ENCODE data around the gene CLEC4F. TPM values are rescaled to one million over a fixed set of nuclear protein-coding genes. Genes with fewer than 3 reads are reported as not detected.

Gene CLEC4F
- total RNA-seq, 1 experiment from 2014 or later, result not detected

DNA sequence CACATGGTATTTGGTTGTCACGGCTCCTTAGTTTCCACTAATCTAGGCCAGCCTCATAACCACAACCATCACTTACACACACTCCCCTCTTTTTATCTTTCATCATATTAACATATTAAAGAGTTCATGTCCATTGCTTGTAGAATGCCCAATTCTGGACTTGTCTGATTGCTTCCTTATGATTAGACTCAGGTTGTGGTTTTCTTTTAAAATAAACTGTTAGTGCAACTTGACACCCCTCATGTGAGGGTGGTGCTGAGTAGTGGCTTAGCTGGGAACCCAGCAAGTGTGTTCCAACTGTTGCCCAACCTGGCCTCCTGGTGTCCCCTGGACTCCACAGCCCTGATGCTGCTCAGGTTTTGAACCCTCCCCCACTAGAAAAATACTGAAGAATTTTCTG is 35.3 kb upstream of the CLEC4F start:
- DNase-seq, result no peak
- ChIA-PET POLR2A (no interaction called here), CTCF (interaction anchor here (0.9 kb wide), 1 partner anchor 225 kb away, joined by 3 read pairs; no protein-coding TSS in a partner anchor)
- H3K4me3 ChIP-seq (ENCODE audit: low read depth, low read length), result no peak overlapping the region
- peaks cover 17% of the 10 kb centered on the region for H3K27me3 Mint-ChIP-seq (ENCODE audit: insufficient read depth, unreplicated experiment)
- H3K36me3 ChIP-seq (ENCODE audit: control insufficient read depth, insufficient read depth, low read length), result no peaks in the 10 kb centered on the region
- no peaks in the 10 kb centered on the region for H3K9me3 ChIP-seq
- H3K4me1 ChIP-seq, result no peaks in the 10 kb centered on the region
- no peak overlapping the region for H3K27ac Mint-ChIP-seq (ENCODE audit: unreplicated experiment)
- no peaks in the 10 kb centered on the region for H3K36me3 Mint-ChIP-seq (ENCODE audit: insufficient read depth, unreplicated experiment)
- H3K4me3 Mint-ChIP-seq (ENCODE audit: unreplicated experiment), result no peak overlapping the region
- no peaks in the 10 kb centered on the region for H3K27me3 ChIP-seq (replicated peaks; ENCODE audit: control insufficient read depth, insufficient read depth, low read length)
- BruUV-seq (replicated peaks), result no TSS peak
- H3K4me1 Mint-ChIP-seq (ENCODE audit: low read depth, unreplicated experiment), result no peaks in the 10 kb centered on the region
- TF ChIP-seq, protein P1, sequence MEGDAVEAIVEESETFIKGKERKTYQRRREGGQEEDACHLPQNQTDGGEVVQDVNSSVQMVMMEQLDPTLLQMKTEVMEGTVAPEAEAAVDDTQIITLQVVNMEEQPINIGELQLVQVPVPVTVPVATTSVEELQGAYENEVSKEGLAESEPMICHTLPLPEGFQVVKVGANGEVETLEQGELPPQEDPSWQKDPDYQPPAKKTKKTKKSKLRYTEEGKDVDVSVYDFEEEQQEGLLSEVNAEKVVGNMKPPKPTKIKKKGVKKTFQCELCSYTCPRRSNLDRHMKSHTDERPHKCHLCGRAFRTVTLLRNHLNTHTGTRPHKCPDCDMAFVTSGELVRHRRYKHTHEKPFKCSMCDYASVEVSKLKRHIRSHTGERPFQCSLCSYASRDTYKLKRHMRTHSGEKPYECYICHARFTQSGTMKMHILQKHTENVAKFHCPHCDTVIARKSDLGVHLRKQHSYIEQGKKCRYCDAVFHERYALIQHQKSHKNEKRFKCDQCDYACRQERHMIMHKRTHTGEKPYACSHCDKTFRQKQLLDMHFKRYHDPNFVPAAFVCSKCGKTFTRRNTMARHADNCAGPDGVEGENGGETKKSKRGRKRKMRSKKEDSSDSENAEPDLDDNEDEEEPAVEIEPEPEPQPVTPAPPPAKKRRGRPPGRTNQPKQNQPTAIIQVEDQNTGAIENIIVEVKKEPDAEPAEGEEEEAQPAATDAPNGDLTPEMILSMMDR (IDR thresholded peaks at IDR 0.05; ENCODE audit: insufficient read depth in 1 of 2, low read depth in 1 of 2, low read length in 1 of 2, severe bottlenecking in 1 of 2, unreplicated experiment in 1 of 2), result no peak
- intact Hi-C loops (cut with micrococcal nuclease; ENCODE audit: unreplicated experiment), result no loop called here
- no peaks in the 10 kb centered on the region for H3K9me3 Mint-ChIP-seq (ENCODE audit: unreplicated experiment)

DNA sequence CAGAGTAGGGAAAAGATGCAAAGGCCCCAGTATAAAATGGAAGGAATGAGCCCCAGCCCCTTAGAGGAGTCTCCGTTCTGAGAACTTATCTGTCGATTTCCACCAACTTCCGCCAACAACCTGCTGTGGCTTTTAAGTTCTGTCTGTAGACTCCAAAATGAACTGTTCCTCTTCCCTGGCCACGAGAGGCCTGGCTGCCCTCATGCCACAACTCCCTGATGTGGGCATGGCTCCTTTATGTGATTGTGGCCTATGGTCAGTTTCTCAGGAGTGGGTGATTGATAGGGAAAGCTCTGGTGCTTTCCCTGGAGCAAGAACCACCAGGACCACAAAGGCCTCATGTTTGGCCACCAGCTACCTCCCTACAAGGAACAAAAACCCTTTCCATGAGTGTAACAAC is 34.0 kb upstream of the CLEC4F start:
- CTCF ChIA-PET, result no interaction called here
- DNase-seq, result no peak
- POLR2A ChIA-PET, result no interaction called here
- Mint-ChIP-seq H3K36me3 (ENCODE audit: insufficient read depth, unreplicated experiment) (no peaks in the 10 kb centered on the region), H3K27me3 (ENCODE audit: insufficient read depth, unreplicated experiment) (peaks cover 12% of the 10 kb centered on the region), H3K4me3 (ENCODE audit: unreplicated experiment) (no peak overlapping the region), H3K9me3 (ENCODE audit: unreplicated experiment) (no peaks in the 10 kb centered on the region), H3K4me1 (ENCODE audit: low read depth, unreplicated experiment) (no peaks in the 10 kb centered on the region), H3K27ac (ENCODE audit: unreplicated experiment) (no peak overlapping the region)
- no TSS peak for BruUV-seq (replicated peaks)
- Histone ChIP-seq H3K4me3 (ENCODE audit: low read depth, low read length) (no peak overlapping the region), H3K4me1 (no peaks in the 10 kb centered on the region), H3K27me3 (replicated peaks; ENCODE audit: control insufficient read depth, insufficient read depth, low read length) (no peaks in the 10 kb centered on the region), H3K36me3 (ENCODE audit: control insufficient read depth, insufficient read depth, low read length) (no peaks in the 10 kb centered on the region), H3K9me3 (no peaks in the 10 kb centered on the region)
- TF ChIP-seq, protein P1 (IDR thresholded peaks at IDR 0.05; ENCODE audit: insufficient read depth in 1 of 2, low read depth in 1 of 2, low read length in 1 of 2, severe bottlenecking in 1 of 2, unreplicated experiment in 1 of 2), result no peak
- intact Hi-C loops (cut with micrococcal nuclease; ENCODE audit: unreplicated experiment), result no loop called here

DNA sequence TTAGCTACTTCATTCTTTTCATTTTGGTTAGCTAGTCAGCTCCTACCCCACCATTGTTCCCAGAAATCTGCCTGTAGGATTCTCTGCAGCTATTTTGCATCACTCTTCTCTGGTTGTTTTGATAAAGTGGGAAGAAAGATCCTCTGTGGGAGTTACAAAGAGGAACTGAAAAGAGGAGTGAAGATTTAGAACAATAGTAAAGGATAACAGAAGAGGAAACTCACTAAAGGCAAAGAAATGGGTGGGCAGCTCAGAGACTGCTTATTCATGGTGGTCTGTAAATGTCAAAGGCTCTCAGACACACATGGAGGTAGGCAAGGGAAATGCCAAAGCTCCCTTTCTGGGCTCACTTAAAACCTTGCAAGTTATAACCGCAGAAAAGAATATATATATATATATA is 32.4 kb upstream of the CLEC4F start:
- Mint-ChIP-seq H3K36me3 (ENCODE audit: insufficient read depth, unreplicated experiment) (no peaks in the 10 kb centered on the region), H3K27me3 (ENCODE audit: insufficient read depth, unreplicated experiment) (peaks cover 12% of the 10 kb centered on the region), H3K9me3 (ENCODE audit: unreplicated experiment) (no peaks in the 10 kb centered on the region), H3K4me1 (ENCODE audit: low read depth, unreplicated experiment) (no peaks in the 10 kb centered on the region), H3K4me3 (ENCODE audit: unreplicated experiment) (no peak overlapping the region), H3K27ac (ENCODE audit: unreplicated experiment) (no peak overlapping the region)
- Histone ChIP-seq H3K27me3 (replicated peaks; ENCODE audit: control insufficient read depth, insufficient read depth, low read length) (no peaks in the 10 kb centered on the region), H3K36me3 (ENCODE audit: control insufficient read depth, insufficient read depth, low read length) (no peaks in the 10 kb centered on the region), H3K4me1 (no peaks in the 10 kb centered on the region), H3K4me3 (ENCODE audit: low read depth, low read length) (no peak overlapping the region), H3K9me3 (no peaks in the 10 kb centered on the region)
- ChIA-PET CTCF (no interaction called here), POLR2A (no interaction called here)
- TF ChIP-seq, protein P1 (IDR thresholded peaks at IDR 0.05; ENCODE audit: insufficient read depth in 1 of 2, low read depth in 1 of 2, low read length in 1 of 2, severe bottlenecking in 1 of 2, unreplicated experiment in 1 of 2), result no peak
- no TSS peak for BruUV-seq (replicated peaks)
- intact Hi-C loops (cut with micrococcal nuclease; ENCODE audit: unreplicated experiment), result no loop called here
- DNase-seq, result no peak

Measured in Caco-2 (cell line).